ENCODE results near the gene CDH13. TPM values are rescaled to one million over a fixed set of nuclear protein-coding genes. Genes with fewer than 3 reads are reported as not detected.

The CDH13 gene
- total RNA-seq, 1 donor from 2014 or later: 14.3 TPM

GRCh38 chr16:82882982-82883835 is 256.4 kb downstream of the CDH13 start:
- intact Hi-C loops (cut with DNase I): no loop called here
- ATAC-seq: no peak
- H3K4me1 ChIP-seq: no peaks in the 10 kb centered on the region
- H3K4me3 ChIP-seq: no peak overlapping the region
- no peaks in the 10 kb centered on the region for H3K27me3 ChIP-seq (ENCODE audit: low read depth)
- H3K9me3 ChIP-seq: no peaks in the 10 kb centered on the region
- no peak for TF ChIP-seq CTCF (IDR thresholded peaks at IDR 0.05)
- H3K36me3 ChIP-seq: no peaks in the 10 kb centered on the region
- H3K27ac ChIP-seq: no peak overlapping the region
- no peak for DNase-seq

GRCh38 chr16:82884320-82884898 is 257.6 kb downstream of the CDH13 start:
- no peaks in the 10 kb centered on the region for H3K9me3 ChIP-seq
- TF ChIP-seq CTCF (IDR thresholded peaks at IDR 0.05): no peak
- H3K27ac ChIP-seq: no peak overlapping the region
- no peak overlapping the region for H3K4me3 ChIP-seq
- ATAC-seq (no peak), DNase-seq (no peak)
- H3K27me3 ChIP-seq (ENCODE audit: low read depth): no peaks in the 10 kb centered on the region
- no peaks in the 10 kb centered on the region for H3K36me3 ChIP-seq
- H3K4me1 ChIP-seq: no peaks in the 10 kb centered on the region
- intact Hi-C loops (cut with DNase I): no loop called here

- Histone ChIP-seq H3K27ac (no peak overlapping the region), H3K4me3 (no peak overlapping the region), H3K4me1 (no peaks in the 10 kb centered on the region), H3K36me3 (no peaks in the 10 kb centered on the region), H3K27me3 (ENCODE audit: low read depth) (no peaks in the 10 kb centered on the region), H3K9me3 (no peaks in the 10 kb centered on the region)
- ATAC-seq (no peak), DNase-seq (no peak)
- TF ChIP-seq CTCF (IDR thresholded peaks at IDR 0.05): no peak
- intact Hi-C loops (cut with DNase I): no loop called here
Observed at GRCh38 chr16:82886146-82886545, 259.4 kb downstream of the CDH13 start.

GRCh38 chr16:82888591-82889001 is 261.8 kb downstream of the CDH13 start:
- no peak for TF ChIP-seq CTCF (IDR thresholded peaks at IDR 0.05)
- no peak overlapping the region for H3K27ac ChIP-seq
- H3K36me3 ChIP-seq: no peaks in the 10 kb centered on the region
- no peaks in the 10 kb centered on the region for H3K4me1 ChIP-seq
- no peak for DNase-seq
- intact Hi-C loops (cut with DNase I): no loop called here
- no peaks in the 10 kb centered on the region for H3K27me3 ChIP-seq (ENCODE audit: low read depth)
- no peaks in the 10 kb centered on the region for H3K9me3 ChIP-seq
- ATAC-seq: no peak
- no peak overlapping the region for H3K4me3 ChIP-seq

GRCh38 chr16:82891424-82891823 is 264.7 kb downstream of the CDH13 start:
- intact Hi-C loops (cut with DNase I): no loop called here
- no peak overlapping the region for H3K27ac ChIP-seq
- no peaks in the 10 kb centered on the region for H3K27me3 ChIP-seq (ENCODE audit: low read depth)

More at GRCh38 chr16:82891424-82891823, 264.7 kb downstream of the CDH13 start:
- H3K4me3 ChIP-seq: no peak overlapping the region
- H3K9me3 ChIP-seq: no peaks in the 10 kb centered on the region
- no peaks in the 10 kb centered on the region for H3K4me1 ChIP-seq
- no peak for DNase-seq
- no peaks in the 10 kb centered on the region for H3K36me3 ChIP-seq
- ATAC-seq: no peak
- no peak for TF ChIP-seq CTCF (IDR thresholded peaks at IDR 0.05)
